SK-N-DZ (cell line): ENCODE data around the gene P2RX5.

Source experiments
- DNase-seq: peaks from one replicate; pipeline ENCODE4 v3.0.0-alpha.2; 2015; ENCODE audit warnings: low spot score

Gene P2RX5

DNA sequence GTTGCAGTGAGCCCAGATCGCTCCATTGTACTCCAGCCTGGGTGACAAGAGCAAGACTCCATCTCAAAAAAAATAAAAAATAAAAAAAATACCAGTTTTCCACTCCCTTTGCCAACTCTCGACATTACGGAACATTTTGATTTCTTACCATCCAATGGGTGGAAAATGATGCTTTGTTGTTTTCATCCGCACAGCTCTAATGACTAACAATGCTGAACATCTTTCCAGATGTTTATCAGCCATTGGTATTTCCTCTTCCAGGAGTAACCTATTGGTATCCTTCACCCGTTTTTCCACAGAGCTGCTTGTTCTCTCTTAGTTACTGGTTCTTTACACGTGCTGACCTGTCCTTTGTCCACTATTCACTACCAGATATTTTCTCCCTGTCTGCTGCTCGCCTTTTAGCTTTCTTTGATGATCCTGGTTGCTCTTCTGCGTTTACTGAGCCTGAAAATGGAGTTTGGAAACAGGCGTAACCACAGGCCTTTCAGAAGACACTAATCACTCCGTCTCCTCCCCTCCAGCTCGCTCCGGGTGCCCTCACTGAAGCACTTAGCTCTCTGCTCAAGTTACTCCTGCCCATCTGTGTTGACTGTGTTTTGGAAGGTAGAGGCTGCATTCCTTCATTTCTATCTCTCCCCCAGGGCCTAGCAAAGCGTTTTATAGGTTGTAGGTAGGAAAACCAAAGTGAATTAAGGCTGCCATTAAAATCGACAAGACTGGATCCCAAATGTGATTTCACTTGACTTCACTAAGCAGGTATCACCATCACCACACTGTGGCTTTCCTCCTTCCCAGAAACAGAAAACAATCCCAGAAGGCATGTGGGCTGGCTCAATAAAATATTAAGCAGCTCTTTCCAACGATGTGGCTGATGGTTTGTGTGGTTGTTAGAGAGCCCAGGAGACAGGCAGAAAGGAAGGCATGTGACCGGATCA lies 68.9 kb downstream of the P2RX5 start:
- no peak for DNase-seq
